DND-41 (cell line): ENCODE results near the gene ASB13.

Experiments used
- ATAC-seq: fragments of 200-7000 bp; cut with Tn5 transposase; 3 replicates; pipeline ENCODE4 v1.9.1; 2021; ENCODE audit warnings: low read depth; ENCODE audit not compliant: insufficient read depth
- DNase-seq: peaks from one replicate; pipeline ENCODE4 v3.0.0-alpha.2; 2020
- H2AFZ ChIP-seq: 2 replicates; pipeline ENCODE4 v1.6.0; 2012; ENCODE audit warnings: low read depth, low read length
- H3K27ac ChIP-seq: 2 replicates; pipeline ENCODE4 v1.5.1; 2012; ENCODE audit warnings: low read length, inconsistent platforms
- H3K27me3 ChIP-seq: fragments of 200-600 bp; sonication (generic); 2 replicates; pipeline ENCODE4 v1.6.0; 2012; ENCODE audit warnings: low read length, mild to moderate bottlenecking, inconsistent platforms; ENCODE audit not compliant: insufficient read depth, poor library complexity
- H3K36me3 ChIP-seq: 2 replicates; pipeline ENCODE4 v1.5.1; 2012; ENCODE audit warnings: low read length, inconsistent platforms; ENCODE audit not compliant: insufficient read depth
- H3K4me1 ChIP-seq: 2 replicates; pipeline ENCODE4 v1.5.1; 2012; ENCODE audit warnings: mild to moderate bottlenecking, low read length; ENCODE audit not compliant: insufficient read depth
- H3K4me2 ChIP-seq: 2 replicates; pipeline ENCODE4 v1.6.0; 2012; ENCODE audit warnings: mild to moderate bottlenecking, moderate library complexity, low read length, inconsistent platforms; ENCODE audit not compliant: insufficient read depth
- H3K4me3 ChIP-seq, 2 experiments: fragments of 200-600 bp in 1 of 2; shearing (Covaris generic) in 1 of 2; 2 replicates each; pipeline ENCODE4 v1.5.1; 2012 to 2016; ENCODE audit warnings: inconsistent platforms in 2 of 2, low read length in 2 of 2, mild to moderate bottlenecking in 2 of 2, low read depth in 1 of 2, moderate library complexity in 1 of 2
- H3K79me2 ChIP-seq: 2 replicates; pipeline ENCODE4 v1.6.0; 2012; ENCODE audit warnings: low read length, inconsistent platforms; ENCODE audit not compliant: insufficient read depth
- H3K9ac ChIP-seq: 2 replicates; pipeline ENCODE4 v1.6.0; 2012; ENCODE audit warnings: low read depth, mild to moderate bottlenecking, inconsistent platforms, low read length, moderate library complexity
- H3K9me3 ChIP-seq: 2 replicates; pipeline ENCODE4 v1.5.1; 2012; ENCODE audit warnings: low read length, moderate library complexity, mild to moderate bottlenecking, inconsistent platforms; ENCODE audit not compliant: insufficient read depth, severe bottlenecking
- H4K20me1 ChIP-seq: 2 replicates; pipeline ENCODE4 v1.6.0; 2012; ENCODE audit warnings: low read length; ENCODE audit not compliant: insufficient read depth
- CTCF ChIP-seq: IDR thresholded peaks from 2 replicates; pipeline ENCODE4 v1.5.1; 2012; ENCODE audit warnings: borderline replicate concordance, low read length, moderate library complexity, mild to moderate bottlenecking; ENCODE audit not compliant: poor library complexity, severe bottlenecking; ENCODE audit errors: extremely low read depth
- EZH2 ChIP-seq: IDR thresholded peaks from 3 replicates; pipeline ENCODE4 v1.6.1; 2012; ENCODE audit warnings: borderline replicate concordance, low read depth, mild to moderate bottlenecking, moderate library complexity, low read length, inconsistent platforms; ENCODE audit not compliant: severe bottlenecking

Gene ASB13

GRCh38 chr10:5683065-5683464, 16.7 kb upstream of the ASB13 start:
- peaks cover 7% of the 10 kb centered on the region for H3K27me3 ChIP-seq
- peaks cover 34% of the 10 kb centered on the region for H3K79me2 ChIP-seq
- H3K9me3 ChIP-seq, result no peaks in the 10 kb centered on the region
- H3K27ac ChIP-seq, result no peak overlapping the region
- no peak for DNase-seq
- ATAC-seq, result no peak
- H2AFZ ChIP-seq, result peak overlapping the region; percentile 37; the same call in 1 of the 2 replicates
- no peak overlapping the region for H3K4me3 ChIP-seq
- H3K9ac ChIP-seq, result no peak overlapping the region
- H4K20me1 ChIP-seq, result peaks cover 22% of the 10 kb centered on the region; the same call in 1 of the 2 replicates
- peaks cover 30% of the 10 kb centered on the region for H3K4me1 ChIP-seq
- no peak for TF ChIP-seq EZH2
- no peak for TF ChIP-seq CTCF
- no peak overlapping the region for H3K4me2 ChIP-seq
- no peaks in the 10 kb centered on the region; the same call in 1 of the 2 replicates for H3K36me3 ChIP-seq

DNA sequence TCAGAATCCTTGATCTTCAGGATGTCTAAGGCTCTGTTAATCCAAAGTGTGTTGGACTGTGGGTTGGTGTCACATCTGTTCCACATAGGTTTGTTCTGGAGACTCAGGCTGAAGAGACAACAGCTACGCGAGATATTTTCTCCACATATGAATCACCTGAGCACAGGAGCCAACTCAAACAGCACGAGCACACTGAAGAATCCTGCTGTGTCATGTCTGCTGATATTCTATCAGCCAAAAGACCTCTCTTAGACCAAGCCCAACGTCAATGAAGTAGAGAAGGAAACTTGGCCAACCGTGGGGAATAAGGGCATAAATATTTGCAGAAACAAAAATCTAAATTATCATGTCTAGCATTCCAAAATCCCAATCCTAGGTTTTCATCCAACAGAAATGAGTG, 15.5 kb upstream of the ASB13 start:
- H3K9ac ChIP-seq, result no peak overlapping the region
- peaks cover 21% of the 10 kb centered on the region for H3K4me1 ChIP-seq
- H3K79me2 ChIP-seq, result peaks cover 23% of the 10 kb centered on the region
- no peak overlapping the region for H3K4me2 ChIP-seq
- DNase-seq, result no peak
- H2AFZ ChIP-seq, result no peak overlapping the region
- TF ChIP-seq CTCF (no peak), EZH2 (no peak)
- H3K9me3 ChIP-seq, result no peaks in the 10 kb centered on the region
- H3K36me3 ChIP-seq, result no peaks in the 10 kb centered on the region; the same call in 1 of the 2 replicates
- ATAC-seq, result no peak
- H3K4me3 ChIP-seq, result no peak overlapping the region
- H3K27me3 ChIP-seq, result peaks cover 12% of the 10 kb centered on the region
- peaks cover 14% of the 10 kb centered on the region; the same call in 1 of the 2 replicates for H4K20me1 ChIP-seq
- no peak overlapping the region for H3K27ac ChIP-seq

DNA sequence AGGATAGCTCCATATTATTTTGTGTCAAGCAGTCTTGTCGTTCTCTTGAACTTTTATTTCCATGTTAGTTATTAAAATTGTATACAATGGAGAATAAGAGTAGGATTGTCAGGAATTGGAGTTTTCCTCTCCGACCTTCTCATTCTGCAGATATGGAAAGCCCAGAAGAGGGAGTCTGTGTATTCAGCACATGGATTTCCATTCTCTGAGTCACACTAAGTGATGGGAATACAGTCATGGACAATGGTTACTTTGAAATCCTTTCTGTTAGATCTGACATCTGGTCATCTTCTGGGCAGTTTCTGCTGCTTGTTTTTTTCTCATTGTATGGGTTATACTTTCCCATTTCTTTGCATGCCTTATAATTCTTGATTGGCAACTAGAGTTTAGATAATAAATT, 13.2 kb upstream of the ASB13 start:
- H3K36me3 ChIP-seq, result no peaks in the 10 kb centered on the region
- ATAC-seq, result no peak
- no peak for DNase-seq
- H3K9ac ChIP-seq, result no peak overlapping the region
- H3K4me2 ChIP-seq, result no peak overlapping the region
- H3K27ac ChIP-seq, result no peak overlapping the region
- H3K9me3 ChIP-seq, result no peaks in the 10 kb centered on the region
- peaks cover 8% of the 10 kb centered on the region for H3K4me1 ChIP-seq
- H3K79me2 ChIP-seq, result no peaks in the 10 kb centered on the region
- no peaks in the 10 kb centered on the region for H4K20me1 ChIP-seq
- H3K4me3 ChIP-seq, result no peak overlapping the region
- TF ChIP-seq EZH2, result no peak
- TF ChIP-seq CTCF, result no peak
- H3K27me3 ChIP-seq, result peaks cover 14% of the 10 kb centered on the region
- no peak overlapping the region for H2AFZ ChIP-seq

DNA sequence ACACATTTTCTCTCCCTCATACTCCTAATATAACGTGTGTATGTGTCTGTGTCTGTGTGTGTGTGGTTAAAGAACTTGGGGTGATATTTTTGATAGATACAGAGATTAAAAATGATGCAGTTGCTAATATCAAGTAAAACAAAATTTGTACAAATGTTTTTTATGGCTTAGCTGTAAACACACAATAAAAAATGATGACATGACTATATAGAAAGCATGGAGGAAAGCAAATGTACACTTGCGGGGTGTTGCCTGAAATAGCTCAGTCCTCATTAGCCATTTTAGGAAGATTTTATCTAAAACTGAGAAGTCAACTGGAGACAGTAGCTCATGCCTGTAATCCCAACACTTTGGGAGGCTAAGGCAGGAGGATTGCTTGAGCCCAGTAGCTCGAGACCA, 12.6 kb upstream of the ASB13 start:
- TF ChIP-seq EZH2 (no peak), CTCF (no peak)
- H3K27me3 ChIP-seq, result peaks cover 14% of the 10 kb centered on the region
- H3K4me1 ChIP-seq, result peaks cover 4% of the 10 kb centered on the region
- no peak for ATAC-seq
- H2AFZ ChIP-seq, result no peak overlapping the region
- no peak overlapping the region for H3K4me2 ChIP-seq
- no peak overlapping the region for H3K27ac ChIP-seq
- H3K79me2 ChIP-seq, result no peaks in the 10 kb centered on the region
- no peaks in the 10 kb centered on the region for H3K9me3 ChIP-seq
- H3K36me3 ChIP-seq, result no peaks in the 10 kb centered on the region
- no peak for DNase-seq
- H4K20me1 ChIP-seq, result no peaks in the 10 kb centered on the region
- H3K4me3 ChIP-seq, result no peak overlapping the region
- no peak overlapping the region for H3K9ac ChIP-seq
